Measurements from ENCODE around the gene TSPAN9. TPM values are rescaled to one million over a fixed set of nuclear protein-coding genes. Genes with fewer than 3 reads are reported as not detected.
A peak's percentile ranks its signal among the peaks of the same experiment; 100 is the strongest.
"Not testable (repeated sequence)": the region's sequence is repeated elsewhere in the genome, so short reads cannot be mapped to it uniquely, and the experiment has no call there.

The TSPAN9 gene
- total RNA-seq, 1 donor from 2014 or later, result 114 TPM

- H3K9me3 Mint-ChIP-seq (ENCODE audit: unreplicated experiment), result no peaks in the 10 kb centered on the region
- no peaks in the 10 kb centered on the region for H3K36me3 Mint-ChIP-seq (ENCODE audit: unreplicated experiment)
- no peak overlapping the region for H3K4me3 Mint-ChIP-seq (ENCODE audit: unreplicated experiment)
- H3K4me1 Mint-ChIP-seq (ENCODE audit: unreplicated experiment), result peaks cover 10% of the 10 kb centered on the region
- TF ChIP-seq CTCF (IDR thresholded peaks at IDR 0.05), result no peak
- H3K27ac Mint-ChIP-seq (ENCODE audit: unreplicated experiment), result no peak overlapping the region
- DNase-seq (ENCODE audit: extremely low spot score, unreplicated experiment), result no peak
- H3K27me3 Mint-ChIP-seq (ENCODE audit: unreplicated experiment), result peaks cover 2% of the 10 kb centered on the region
Measured at GRCh38 chr12:3055026-3055703, 22.0 kb upstream of the TSPAN9 start.

- Mint-ChIP-seq H3K36me3 (ENCODE audit: unreplicated experiment) (no peaks in the 10 kb centered on the region), H3K27me3 (ENCODE audit: unreplicated experiment) (no peaks in the 10 kb centered on the region), H3K27ac (ENCODE audit: unreplicated experiment) (no peak overlapping the region), H3K4me1 (ENCODE audit: unreplicated experiment) (peaks cover 12% of the 10 kb centered on the region), H3K4me3 (ENCODE audit: unreplicated experiment) (no peak overlapping the region), H3K9me3 (ENCODE audit: unreplicated experiment) (no peaks in the 10 kb centered on the region)
- DNase-seq (ENCODE audit: extremely low spot score, unreplicated experiment), result no peak
- no peak for TF ChIP-seq CTCF (IDR thresholded peaks at IDR 0.05)
Measured at GRCh38 chr12:3055704-3056467, 21.3 kb upstream of the TSPAN9 start.

- TF ChIP-seq CTCF (IDR thresholded peaks at IDR 0.05), result no peak
- no peak for DNase-seq (ENCODE audit: extremely low spot score, unreplicated experiment)
Measured at GRCh38 chr12:3061059-3061458, 16.1 kb upstream of the TSPAN9 start.

DNA sequence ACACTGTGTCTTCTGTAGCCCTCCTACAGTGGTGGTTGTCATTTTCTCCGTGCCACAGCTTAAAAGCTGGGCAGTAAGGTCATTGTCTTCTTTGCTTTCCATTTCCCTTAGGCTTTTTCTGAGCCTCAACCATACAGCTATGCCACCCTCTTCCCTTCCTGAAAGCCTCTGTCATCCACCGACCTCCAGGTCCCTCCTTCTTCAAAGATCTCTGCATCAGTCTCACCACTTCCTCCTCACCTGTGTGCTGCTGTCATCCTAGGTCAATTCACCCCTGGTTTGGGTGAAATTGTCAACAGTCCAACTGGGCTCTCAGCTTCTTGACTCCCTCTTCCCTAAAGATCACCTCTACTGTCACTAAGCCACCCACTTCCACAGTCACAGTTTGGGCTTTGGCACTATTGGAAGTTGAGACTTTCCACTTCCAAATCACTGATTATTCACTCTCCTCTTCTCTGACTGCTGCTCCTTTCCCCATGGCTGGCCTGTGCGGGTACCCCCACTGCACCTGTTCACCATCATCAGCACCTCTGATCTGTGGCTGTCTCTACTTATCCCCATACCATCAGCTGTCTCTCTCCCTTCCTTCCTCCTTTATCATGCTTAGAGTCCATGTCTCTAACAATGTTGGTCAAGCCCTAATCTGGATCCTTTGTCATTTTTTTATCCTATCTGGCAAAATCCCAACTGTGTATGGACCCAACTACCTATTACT lies 15.5 kb upstream of the TSPAN9 start:
- Mint-ChIP-seq H3K36me3 (ENCODE audit: unreplicated experiment) (peaks cover 3% of the 10 kb centered on the region), H3K27me3 (ENCODE audit: unreplicated experiment) (no peaks in the 10 kb centered on the region), H3K9me3 (ENCODE audit: unreplicated experiment) (peaks cover 4% of the 10 kb centered on the region), H3K4me3 (ENCODE audit: unreplicated experiment) (no peak overlapping the region), H3K27ac (ENCODE audit: unreplicated experiment) (peak overlapping the region; percentile 44), H3K4me1 (ENCODE audit: unreplicated experiment) (peaks cover 30% of the 10 kb centered on the region)
- no peak for TF ChIP-seq CTCF (IDR thresholded peaks at IDR 0.05)
- no peak for DNase-seq (ENCODE audit: extremely low spot score, unreplicated experiment)

More at GRCh38 chr12:3061059-3061458, 16.1 kb upstream of the TSPAN9 start:
- peak overlapping the region; percentile 44 for H3K27ac Mint-ChIP-seq (ENCODE audit: unreplicated experiment)
- no peak overlapping the region for H3K4me3 Mint-ChIP-seq (ENCODE audit: unreplicated experiment)
- H3K4me1 Mint-ChIP-seq (ENCODE audit: unreplicated experiment), result peaks cover 27% of the 10 kb centered on the region
- H3K36me3 Mint-ChIP-seq (ENCODE audit: unreplicated experiment), result peaks cover 3% of the 10 kb centered on the region
- peaks cover 4% of the 10 kb centered on the region for H3K9me3 Mint-ChIP-seq (ENCODE audit: unreplicated experiment)
- H3K27me3 Mint-ChIP-seq (ENCODE audit: unreplicated experiment), result no peaks in the 10 kb centered on the region

DNA sequence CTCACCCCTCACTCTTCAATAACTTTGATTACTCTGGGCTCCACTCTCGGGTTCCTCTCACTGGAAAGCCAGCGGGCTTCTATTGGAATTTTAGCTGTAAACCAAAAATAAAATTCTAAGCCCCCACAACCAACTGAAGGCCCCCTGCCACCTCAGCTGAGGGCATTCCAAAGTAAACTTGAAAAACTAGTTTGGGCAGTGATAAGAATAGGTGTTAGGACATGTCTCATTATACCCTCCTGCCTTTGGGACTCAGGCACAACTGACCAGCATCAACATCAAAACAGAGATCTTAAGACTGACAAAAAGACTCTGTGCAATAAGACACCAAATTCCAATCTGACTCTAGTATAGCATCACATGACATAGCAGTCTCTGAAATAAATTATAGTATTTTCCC lies 11.9 kb upstream of the TSPAN9 start:
- Mint-ChIP-seq H3K27ac (ENCODE audit: unreplicated experiment) (no peak overlapping the region), H3K36me3 (ENCODE audit: unreplicated experiment) (peaks cover 3% of the 10 kb centered on the region), H3K27me3 (ENCODE audit: unreplicated experiment) (peaks cover 3% of the 10 kb centered on the region), H3K9me3 (ENCODE audit: unreplicated experiment) (peaks cover 4% of the 10 kb centered on the region), H3K4me3 (ENCODE audit: unreplicated experiment) (no peak overlapping the region), H3K4me1 (ENCODE audit: unreplicated experiment) (peaks cover 27% of the 10 kb centered on the region)
- no peak for DNase-seq (ENCODE audit: extremely low spot score, unreplicated experiment)
- TF ChIP-seq CTCF (IDR thresholded peaks at IDR 0.05), result no peak

DNA sequence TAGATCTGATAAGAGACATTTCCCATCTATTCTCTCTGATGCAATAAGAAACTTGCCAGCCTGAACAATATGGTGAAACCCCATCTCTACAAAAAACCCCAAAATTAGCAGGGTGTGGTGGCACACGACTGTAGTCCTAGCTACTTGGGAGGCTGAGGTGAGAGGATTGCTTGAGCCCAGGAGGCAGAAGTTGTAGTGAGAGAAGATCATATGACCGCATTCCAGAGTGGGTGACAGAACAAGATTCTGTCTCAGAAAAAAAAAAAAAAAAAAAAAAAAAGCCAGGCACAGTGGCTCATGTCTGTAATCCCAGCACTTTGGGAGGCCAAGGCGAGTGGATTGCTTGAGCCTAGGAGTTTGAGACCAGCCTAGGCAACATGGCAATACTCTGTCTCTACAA lies 11.3 kb upstream of the TSPAN9 start:
- not testable (repeated sequence) for H3K27me3 Mint-ChIP-seq (ENCODE audit: unreplicated experiment); H3K36me3 Mint-ChIP-seq (ENCODE audit: unreplicated experiment); H3K27ac Mint-ChIP-seq (ENCODE audit: unreplicated experiment); H3K9me3 Mint-ChIP-seq (ENCODE audit: unreplicated experiment); DNase-seq (ENCODE audit: extremely low spot score, unreplicated experiment); H3K4me3 Mint-ChIP-seq (ENCODE audit: unreplicated experiment)
- H3K4me1 Mint-ChIP-seq (ENCODE audit: unreplicated experiment), result peaks cover 24% of the 10 kb centered on the region
